Inflammatory macrophage treated with lipopolysaccharide for 4 hours (primary cell): ENCODE measurements around the gene RERE.
A peak's percentile ranks its signal among the peaks of the same experiment; 100 is the strongest.

Experiments used
- DNase-seq: peaks from one replicate; pipeline ENCODE4 v3.0.0-alpha.2; 2020

RERE gene

DNA sequence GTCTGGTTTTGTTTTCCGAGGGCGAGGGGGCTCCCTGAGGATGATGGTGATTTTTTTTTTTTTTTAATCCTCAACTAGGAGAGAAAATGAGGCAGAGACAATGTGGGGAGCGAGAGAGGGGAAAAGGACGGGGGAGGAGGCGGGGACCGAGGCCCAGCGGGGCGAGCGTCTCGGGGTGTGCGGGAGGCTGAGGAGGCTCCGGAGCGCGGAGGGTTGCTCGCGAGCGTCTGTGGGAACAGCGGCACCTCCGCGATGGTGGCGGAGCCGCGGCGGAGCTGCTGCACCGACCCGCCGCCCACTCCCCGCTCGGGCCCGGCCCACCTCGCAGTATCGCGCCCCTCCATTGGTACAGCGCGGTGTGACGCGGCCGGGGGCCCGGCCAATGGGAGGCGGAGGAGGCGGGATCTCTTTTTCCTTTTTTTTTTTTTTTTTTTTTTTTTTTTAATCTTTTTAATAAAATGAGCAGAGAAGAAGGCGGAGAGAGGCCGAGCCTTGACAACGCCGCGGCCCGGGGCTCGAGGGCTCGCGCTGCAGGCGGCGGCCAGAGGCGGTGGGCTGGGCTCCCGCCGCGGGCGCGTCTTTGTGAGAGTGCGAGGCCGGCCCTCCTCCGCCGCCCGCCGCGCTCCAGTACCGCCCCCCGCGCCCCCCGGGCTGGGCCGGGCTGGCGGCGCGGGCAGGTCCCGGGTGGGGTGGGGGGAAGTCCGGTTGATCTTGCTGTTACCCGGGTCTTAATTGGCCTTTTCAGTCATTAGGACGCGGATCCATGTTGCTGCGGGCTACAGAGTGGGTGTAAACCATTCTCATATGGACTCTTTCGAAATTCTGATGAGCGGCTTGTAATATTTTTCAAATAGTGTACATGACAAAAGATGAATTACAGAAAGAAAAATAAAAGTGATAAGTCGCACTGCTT is at the start of gene RERE:
TSS of gene RERE (minus strand) at position 229 of the 913 bp plus-strand sequence.
- peak; percentile 93 for DNase-seq

DNA sequence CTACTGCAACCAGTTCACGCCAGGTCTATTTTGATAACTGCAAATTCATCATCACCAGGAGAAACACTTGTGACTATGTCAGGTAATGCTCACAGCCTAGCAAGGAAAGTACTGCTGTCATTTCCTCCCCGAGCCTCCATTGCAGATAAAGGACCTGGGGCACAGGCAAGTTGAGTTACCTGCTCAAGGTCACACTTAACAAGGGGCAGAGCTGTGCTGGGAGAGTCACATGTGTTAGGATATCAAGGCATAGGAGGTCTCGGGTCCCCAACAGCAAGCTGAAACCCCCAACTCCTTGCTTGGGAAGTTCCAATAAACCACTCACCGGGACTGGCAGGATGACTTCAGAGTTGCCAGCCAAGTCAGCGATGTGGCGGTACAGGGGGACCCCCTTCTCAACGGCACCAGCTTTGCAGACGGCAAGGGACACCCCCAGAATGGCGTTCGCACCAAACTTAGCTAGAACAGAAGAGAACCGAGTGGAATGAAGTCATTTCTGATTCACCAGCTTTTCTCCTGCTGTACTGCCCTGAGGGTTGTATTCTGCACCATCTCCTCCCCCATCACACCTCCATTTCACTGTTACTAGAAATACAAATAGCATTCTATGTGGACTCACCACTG is 49.5 kb upstream of the RERE start:
- no peak for DNase-seq

DNA sequence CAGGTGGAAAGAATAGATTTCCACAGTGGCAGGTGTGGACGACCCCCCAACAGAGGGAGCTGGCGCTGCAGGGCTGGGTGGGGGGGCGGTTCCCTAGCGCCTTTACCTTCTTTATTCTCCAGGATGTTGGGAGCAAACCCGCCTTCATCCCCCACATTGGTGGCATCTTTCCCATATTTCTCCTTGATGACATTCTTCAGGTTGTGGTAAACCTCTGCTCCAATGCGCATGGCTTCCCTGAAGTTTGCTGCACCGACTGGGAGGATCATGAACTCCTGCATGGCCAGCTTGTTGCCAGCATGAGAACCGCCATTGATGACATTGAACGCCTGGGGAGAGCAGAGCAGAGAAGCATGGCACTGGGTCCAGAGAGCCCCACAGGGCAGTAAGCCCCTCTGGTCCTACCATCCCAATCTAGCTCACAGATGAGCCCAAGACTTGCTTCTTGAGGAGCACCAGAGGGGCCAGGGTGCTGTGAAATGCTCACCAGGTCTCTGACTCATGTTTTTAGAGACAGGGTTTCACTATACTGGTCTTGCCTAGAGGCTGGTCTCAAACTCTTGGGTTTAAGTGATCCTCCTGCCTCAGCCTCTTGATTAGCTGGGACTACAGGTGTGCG is 48.8 kb upstream of the RERE start:
- no peak for DNase-seq

DNA sequence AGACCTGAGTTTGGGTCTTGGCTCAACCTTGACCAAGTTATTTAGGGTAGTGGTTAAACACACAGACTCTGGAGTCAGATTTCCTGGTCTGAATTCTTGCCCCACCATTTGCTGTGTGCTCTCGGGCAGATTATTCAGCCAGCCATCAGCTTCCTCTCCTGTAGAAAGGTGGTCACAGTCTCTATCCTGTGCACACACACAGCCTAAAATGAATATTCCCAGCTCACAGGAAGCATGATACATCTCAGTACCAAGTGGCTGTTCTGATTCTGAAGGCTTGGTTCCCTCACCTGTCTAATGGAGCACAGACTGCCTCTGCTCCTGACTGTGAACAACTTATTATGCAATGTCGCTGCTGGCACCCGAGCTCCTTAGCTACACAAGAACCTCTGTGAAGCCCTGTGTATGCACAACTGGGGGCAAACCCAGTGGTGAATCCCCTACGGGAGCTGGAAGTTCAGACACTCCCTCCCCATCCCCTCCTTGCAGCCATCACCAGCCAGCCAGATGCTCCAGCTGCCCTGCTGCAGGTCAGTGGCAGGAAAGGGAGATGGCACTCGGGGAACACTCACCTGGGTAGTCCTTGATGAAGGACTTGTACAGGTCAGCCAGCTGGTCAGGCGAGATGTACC is 47.4 kb upstream of the RERE start:
- no peak for DNase-seq

DNA sequence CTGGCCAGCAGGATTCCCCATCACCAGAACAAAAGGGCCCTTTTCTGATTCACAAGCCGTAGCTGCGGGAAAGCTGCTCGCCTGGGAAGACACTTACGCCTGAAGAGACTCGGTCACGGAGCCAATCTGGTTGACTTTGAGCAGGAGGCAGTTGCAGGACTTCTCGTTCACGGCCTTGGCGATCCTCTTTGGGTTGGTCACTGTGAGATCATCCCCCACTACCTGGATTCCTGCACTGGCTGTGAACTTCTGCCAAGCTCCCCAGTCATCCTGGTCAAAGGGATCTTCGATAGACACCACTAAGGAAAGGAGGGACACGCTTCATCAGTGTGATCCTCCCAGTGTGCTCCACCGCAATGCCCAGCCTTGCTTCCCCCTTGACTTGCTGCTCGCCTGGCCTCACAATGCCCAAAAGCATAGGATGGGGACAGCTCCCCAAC is 46.4 kb upstream of the RERE start:
- DNase-seq: no peak

DNA sequence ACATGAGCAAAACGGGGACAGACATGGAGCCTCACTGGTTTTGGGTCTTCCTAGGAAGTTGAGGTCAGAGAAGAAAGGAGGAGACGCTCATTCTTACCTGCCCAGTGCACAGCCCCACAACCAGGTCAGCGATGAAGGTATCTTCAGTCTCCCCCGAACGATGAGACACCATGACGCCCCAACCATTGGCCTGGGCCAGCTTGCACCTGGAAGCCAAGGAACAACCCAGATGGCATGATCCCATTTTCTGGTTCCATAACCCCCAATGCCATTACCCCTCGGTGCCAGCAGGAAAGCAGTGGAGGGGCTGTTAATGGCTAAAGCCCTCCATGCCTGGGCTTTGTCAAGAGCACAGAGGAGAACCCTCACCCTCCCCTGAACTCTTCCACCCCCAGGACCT is 45.7 kb upstream of the RERE start:
- DNase-seq: no peak

DNA sequence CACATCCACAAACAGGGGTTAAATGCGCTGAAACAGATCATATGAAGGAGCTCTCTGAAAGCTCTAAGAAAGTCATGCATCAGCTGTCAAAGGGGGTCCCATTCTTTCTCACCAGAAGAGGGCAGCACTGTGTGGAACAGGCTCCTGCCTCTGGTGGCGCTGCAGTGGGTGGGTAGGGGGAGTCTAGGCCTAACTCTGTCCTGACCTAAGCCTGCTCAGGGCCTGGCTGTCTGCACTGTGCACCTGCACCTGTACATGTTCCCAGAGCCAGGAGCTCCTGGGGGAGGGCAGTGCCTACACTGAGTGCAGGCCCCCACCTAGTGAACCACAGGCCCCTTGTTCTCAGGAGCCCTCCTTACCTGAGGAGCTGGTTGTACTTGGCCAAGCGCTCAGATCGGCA is 45.1 kb upstream of the RERE start:
- DNase-seq: no peak

DNA sequence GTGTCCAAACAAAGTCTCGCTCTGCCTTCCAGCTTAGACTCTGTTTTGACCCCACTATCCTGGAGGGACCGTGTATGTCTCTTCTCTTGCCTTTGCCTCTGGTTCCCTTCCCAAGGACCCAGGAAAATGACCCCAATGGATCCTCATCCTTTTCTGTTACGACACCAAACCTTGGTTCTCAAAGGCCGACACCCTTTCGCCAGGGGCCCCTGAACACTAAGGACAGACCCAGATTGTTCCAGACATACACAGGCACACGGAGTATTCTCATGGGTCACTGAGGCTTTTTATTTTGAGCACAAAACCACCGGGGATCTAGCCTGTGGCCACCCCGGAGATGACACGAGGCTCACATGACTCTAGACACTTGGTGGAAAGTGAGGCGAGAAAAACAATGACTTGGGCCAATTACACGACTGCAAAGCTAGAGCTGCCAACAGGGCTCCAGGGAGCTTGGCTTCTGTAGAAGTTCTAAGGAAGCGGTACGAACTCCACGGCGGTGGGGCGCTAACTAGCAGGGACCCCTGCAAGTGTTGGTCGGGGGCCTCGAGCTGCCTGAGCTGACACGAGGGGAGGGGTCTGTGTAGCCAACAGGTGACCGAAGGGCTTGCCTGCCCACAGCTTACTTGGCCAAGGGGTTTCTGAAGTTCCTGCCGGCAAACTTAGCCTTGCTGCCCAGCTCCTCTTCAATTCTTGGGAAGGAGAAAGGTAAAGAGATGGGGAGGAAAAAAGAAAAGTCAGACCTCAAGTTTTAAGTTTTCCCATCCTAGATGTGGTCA is 43.5 kb upstream of the RERE start:
- DNase-seq: no peak

DNA sequence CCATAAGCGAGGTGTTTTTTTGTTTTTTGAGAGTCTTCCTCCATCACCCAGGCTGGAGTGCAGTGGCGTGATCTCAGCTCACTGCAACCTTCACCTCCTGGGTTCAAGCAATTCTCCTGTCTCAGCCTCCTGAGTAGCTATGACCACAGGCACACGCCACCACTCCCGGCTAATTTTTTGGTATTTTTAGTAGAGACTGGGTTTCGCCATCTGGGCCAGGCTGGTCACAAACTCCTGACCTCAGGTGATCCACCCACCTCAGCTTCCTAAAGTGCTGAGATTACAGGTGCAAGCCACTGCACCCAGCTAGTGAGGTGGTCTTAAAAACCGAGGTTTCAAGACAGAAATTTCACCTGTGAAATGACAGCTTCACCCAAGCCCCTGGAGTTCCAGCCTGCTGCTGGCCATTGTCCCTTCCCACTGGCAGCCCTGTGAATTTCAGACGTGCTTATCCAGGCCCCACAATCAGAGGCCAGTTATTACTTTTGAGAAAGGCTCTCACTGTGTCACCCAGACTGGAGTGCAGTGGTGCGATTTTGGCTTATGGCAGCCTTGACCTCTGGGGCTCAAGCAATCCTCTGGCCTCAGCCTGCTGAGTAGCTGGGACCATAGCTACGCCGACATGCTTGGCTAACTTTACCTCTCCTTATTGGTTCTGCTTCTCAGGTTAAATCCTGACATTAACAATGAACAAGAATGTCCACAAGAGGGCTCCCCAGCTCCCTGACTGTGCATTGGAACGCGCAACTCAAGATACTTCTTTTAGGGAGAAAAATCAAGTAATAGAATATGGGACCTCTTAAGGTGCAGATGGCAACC is 41.7 kb upstream of the RERE start:
- DNase-seq: peak; percentile 58

DNA sequence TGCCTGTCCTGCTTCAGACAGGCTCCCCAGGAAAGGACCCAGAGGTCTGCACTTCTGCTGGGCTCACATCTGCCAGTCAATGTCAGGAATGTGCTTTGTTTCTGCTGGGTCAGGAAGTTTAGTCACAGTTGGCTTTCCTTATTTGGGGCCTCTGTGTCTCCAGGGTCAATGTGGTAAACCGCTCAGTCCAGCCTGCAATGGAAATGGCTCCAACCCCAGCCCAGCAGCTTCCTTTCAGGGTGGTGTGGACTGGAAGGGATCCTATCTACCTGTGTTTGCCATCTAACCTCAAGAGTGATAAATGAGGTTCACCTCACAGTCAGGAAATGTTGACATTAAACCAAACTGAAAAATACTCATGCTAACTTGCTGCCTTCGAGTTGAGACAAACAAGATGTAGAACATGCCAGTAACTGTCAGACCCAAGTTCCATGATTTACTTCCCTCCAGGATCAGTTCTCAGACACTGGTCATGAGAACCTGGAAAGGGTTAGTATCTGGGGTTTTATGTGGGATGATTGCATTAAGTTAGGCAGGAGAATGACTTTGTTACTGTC is 40.8 kb upstream of the RERE start:
- no peak for DNase-seq

DNA sequence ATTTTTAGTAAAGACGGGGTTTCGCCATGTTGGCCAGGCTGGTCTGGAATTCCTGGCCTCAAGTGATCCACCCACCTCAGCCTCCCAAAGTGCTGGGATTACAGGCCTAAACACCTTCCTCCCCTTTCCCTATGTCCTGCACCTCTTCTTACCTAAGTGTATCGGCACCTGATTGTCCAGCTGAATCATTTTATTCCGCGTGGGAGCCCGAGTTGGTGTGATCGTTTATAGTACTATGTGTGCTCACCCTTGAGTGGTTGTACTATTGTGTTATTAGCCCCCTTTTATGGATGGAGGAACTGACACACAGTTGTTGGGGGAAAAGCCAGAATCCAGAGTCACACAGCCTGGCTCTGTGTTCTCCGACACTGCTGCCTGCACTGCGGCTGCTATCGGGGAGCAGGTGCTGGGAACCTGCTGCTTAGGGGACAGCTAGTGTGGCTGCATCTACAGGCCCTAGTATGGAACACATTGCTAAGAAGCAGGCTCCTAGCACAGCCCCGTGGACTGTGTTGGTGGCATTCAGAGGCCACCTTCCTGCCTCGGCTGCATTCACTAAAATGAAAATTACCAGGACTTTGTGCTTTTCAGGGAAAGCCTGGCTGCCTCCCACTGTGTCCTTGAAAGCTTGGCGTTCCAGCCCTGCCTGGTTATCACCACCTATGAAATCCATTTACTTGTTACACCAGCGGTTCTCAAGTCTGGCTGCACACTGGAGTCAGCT is 39.4 kb upstream of the RERE start:
- no peak for DNase-seq

DNA sequence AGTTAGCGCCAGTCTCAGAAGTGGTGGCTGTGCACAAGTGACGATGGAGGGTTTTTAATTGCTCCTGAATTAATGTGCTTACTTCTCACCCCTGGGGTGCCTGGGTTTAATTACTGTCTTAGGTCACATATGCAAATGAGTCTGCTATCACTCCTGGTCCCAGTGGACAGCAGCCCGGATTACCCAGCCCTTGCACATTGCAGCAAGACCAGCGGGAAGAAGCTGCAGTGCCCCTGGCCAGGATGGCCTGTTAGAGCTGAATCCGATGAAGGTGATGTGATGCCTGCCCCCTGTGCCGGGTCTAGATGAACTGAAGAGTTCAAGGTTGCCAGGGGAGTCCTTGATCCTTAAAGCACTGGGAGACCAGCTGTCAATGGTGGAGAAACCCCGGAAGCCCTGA is 36.8 kb upstream of the RERE start:
- no peak for DNase-seq

DNA sequence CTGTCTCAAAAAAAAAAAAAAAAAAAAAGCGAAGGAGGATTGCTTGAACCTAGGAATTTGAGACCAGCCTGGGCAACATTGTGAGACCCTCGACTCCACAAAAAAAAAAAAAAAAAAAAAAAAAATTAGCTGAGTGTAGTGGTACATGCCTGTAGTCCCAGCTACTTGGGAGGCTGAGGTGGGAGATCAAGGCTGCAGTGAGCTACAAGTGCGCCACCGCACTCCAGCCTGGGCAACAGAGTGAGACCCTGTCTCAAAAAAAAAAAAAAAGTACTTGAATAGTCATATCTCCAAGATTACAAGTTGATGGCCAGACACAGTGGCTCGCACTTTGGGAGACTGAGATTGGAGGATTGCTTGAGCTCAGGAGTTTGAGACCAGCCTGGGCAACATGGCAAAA is 33.6 kb upstream of the RERE start:
- DNase-seq: no peak

DNA sequence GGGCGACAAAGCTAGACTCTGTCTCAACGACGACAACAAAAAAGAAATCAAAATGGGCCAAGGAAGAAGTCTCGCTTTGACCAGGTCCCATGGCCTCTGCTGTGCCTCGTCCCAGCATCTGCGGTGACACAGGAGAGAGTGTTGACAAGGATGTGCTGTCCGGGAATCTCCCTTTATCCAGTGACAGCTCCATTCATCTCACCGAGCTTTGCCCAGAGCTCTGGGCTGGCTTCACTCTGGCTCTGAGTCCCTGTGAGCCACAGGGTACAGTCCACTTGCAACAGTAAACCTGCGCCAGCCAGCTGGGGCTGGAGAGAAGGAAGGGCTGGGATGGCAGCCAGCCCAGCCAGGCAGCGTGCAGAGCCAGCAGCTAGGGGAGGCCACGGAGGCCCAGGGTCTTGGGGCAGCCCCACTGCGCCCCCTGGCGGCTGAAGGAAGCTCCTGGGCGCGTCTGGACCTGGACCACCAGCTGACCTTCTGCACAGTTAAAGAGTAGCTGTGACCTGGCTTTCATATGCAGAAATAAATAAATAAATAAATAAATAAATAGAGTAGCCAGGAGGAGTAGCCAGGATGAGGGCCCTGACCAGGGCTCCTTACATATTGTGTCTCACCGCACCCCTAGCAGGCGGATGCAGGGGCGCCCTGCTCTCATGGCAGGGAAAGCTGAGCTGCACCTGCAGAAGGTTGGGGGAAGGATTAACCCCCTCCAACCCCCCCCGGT is 31.4 kb upstream of the RERE start:
- DNase-seq: peak; percentile 69

DNA sequence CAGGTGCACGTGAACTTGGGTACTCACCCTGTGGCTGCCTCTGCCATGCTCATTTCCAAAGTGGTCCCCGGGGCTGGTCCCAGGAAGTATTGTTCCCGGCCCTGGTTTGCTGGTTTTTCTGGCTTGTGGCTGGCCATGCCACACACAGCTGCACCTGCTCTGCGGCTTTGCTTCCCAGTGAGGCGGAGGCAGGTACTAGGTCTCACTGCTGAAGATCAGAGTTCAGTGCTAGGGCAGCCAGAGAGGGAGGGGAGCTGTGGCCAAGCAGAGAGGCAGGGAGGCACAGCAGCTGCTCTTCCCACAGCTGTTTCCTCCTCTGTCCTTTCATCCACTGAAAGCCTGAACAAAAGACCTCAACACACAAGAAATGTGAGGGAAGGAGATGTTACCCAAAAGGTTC is 30.6 kb upstream of the RERE start:
- no peak for DNase-seq

DNA sequence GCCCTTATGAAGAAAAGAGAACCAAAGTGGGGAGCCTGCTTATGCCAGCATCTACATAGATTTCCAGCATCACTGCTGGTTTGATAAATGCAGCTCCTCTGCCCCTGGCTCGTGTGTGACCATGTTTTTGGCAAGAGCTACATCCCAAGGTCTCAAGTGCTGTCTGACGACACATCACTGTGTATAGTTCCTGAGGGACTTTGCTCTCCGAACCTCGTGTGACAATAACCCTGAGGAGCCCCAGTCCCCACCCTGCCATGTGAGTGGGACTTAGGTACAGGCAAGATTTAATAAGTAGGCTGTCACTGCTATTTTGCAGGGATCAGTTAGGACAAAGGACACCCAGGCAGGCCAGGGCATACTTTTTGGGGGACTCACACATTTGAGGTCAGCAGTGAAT is 28.8 kb upstream of the RERE start:
- DNase-seq: no peak

DNA sequence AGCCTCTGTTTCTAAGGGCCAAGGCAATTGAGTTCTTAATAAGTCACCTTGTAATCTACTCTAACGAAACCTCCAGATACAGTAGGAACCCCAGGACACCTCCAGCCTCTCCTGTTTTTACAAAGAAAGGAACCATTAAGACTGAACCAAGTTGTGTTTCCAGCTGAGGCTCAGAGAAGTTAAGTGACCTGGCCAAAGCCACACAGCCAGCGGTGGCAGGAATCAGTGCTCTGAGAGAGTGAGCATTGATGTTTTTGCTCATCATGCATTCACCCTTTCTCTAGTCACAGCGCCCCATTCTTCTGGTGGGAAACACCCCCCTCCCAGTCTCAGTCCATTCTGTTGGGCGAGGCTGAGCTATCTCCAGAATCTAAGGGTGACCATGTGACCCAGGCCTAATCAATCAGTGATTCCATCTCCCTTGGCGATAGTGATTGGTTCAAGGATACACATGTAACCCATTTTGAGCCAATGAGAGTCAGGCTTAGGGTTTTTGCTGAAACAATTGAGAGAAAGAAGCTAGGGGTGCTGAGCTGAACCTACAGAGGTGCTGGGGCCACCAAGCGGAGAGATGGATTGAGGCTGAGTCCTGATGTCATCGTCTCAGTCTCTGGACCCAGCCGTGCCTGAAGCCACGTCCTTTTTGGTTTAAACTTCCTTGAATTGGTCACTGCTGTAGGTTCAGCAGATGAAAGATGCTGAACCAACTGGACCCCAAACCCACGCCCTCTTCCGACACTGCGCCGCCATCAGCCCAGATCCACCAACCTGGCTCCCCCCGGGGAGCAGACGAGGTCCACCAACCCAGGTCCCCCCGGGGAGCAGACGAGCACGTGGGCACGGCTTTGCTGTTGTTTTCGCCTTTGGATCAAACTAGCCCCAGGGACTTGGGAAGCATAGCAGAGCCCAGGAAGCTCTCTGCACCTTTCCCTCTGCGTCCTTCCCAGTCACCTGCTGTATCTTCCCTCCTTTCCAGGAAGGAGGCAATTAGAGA is 28.0 kb upstream of the RERE start:
- no peak for DNase-seq

DNA sequence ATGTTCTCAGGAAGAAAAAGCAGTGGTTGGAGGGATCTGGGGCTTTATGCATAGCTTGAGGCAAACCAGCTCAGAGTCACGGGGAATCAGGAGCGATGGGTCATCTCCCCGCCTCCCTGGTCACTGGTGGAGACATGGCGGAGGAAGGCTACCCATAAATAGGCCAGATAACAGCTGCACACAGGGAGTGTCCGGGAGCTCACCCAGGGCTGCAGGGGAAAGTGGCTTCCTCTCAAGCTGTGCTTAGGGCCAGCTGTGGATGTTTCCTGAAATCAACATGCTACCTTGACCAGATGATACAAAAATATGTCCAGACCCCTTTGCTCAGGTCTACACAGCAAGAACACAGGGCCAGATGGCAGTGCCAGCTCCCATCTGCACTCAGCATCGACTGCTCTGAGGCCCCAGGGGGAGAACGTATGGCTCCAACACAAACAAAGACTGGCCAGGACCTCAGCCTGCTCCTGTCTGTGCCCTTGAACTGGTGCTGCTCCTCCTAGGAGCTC is 27.1 kb upstream of the RERE start:
- DNase-seq: no peak

DNA sequence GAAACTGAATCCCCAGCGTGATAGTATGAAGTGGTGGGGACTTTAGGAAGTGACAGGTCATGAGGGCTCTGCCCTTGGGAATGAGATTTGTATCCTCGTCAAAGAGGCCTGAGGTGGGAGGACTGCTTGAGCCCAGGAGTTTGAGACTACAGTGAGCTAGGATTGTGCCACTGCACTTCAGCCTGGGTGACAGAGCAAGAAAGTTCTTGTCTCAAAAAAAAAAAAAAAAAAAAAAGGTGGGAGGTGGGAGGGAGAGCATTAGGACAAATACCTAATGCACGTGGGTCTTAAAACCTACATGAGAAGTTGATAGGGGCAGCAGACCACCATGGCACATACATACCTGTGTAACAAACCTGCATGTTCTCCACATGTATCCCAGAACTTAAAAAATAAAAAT is 24.0 kb upstream of the RERE start:
- DNase-seq: no peak
